ENCODE results near the gene CDH12. TPM values are rescaled to one million over a fixed set of nuclear protein-coding genes. Genes with fewer than 3 reads are reported as not detected.

Gene CDH12
- total RNA-seq, 1 donor from 2014 or later, result not detected

DNA sequence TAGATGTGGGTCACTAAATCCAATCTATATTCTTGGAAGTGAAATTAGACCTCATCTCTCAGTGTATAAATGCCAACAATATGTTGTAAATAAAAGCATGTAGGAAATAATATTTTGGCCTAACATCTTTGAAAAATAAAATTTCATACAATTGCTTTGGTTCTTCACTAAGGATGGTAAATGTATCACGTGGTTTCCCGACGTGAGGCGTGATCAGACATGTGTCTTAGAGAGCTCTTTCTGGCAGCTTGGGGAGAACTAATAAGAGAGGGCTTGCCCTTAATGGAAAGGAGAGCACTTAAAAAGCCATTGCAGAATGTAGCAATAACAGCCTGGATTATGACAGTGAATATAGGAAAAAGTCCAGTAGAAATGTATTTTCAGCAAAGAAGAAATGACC is 602.6 kb downstream of the CDH12 start:
- intact Hi-C loops (cut with DNase I), result no loop called here
- H3K36me3 ChIP-seq, result no peaks in the 10 kb centered on the region
- no peaks in the 10 kb centered on the region for H3K9me3 ChIP-seq
- no peak overlapping the region for H3K27ac ChIP-seq
- H3K4me3 ChIP-seq, result no peak overlapping the region
- TF ChIP-seq, protein P1, sequence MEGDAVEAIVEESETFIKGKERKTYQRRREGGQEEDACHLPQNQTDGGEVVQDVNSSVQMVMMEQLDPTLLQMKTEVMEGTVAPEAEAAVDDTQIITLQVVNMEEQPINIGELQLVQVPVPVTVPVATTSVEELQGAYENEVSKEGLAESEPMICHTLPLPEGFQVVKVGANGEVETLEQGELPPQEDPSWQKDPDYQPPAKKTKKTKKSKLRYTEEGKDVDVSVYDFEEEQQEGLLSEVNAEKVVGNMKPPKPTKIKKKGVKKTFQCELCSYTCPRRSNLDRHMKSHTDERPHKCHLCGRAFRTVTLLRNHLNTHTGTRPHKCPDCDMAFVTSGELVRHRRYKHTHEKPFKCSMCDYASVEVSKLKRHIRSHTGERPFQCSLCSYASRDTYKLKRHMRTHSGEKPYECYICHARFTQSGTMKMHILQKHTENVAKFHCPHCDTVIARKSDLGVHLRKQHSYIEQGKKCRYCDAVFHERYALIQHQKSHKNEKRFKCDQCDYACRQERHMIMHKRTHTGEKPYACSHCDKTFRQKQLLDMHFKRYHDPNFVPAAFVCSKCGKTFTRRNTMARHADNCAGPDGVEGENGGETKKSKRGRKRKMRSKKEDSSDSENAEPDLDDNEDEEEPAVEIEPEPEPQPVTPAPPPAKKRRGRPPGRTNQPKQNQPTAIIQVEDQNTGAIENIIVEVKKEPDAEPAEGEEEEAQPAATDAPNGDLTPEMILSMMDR (IDR thresholded peaks at IDR 0.05), result no peak
- TF ChIP-seq POLR2AphosphoS5 (IDR thresholded peaks at IDR 0.05; ENCODE audit: insufficient read depth in 1 of 2, low read depth in 1 of 2) (no peak), POLR2A (IDR thresholded peaks at IDR 0.05) (no peak)
- no peak for DNase-seq (ENCODE audit: extremely low spot score in 2 of 2)
- no peaks in the 10 kb centered on the region for H3K4me1 ChIP-seq
- no peaks in the 10 kb centered on the region for H3K27me3 ChIP-seq

- Histone ChIP-seq H3K9me3 (no peaks in the 10 kb centered on the region), H3K27me3 (no peaks in the 10 kb centered on the region), H3K4me1 (no peaks in the 10 kb centered on the region), H3K36me3 (no peaks in the 10 kb centered on the region), H3K4me3 (no peak overlapping the region), H3K27ac (no peak overlapping the region)
- DNase-seq (ENCODE audit: extremely low spot score in 2 of 2), result no peak
- TF ChIP-seq, protein P1 (IDR thresholded peaks at IDR 0.05), result no peak
- no peak for TF ChIP-seq POLR2A (IDR thresholded peaks at IDR 0.05)
- intact Hi-C loops (cut with DNase I), result no loop called here
Measured at GRCh38 chr5:22249209-22249729, 603.9 kb downstream of the CDH12 start.

DNA sequence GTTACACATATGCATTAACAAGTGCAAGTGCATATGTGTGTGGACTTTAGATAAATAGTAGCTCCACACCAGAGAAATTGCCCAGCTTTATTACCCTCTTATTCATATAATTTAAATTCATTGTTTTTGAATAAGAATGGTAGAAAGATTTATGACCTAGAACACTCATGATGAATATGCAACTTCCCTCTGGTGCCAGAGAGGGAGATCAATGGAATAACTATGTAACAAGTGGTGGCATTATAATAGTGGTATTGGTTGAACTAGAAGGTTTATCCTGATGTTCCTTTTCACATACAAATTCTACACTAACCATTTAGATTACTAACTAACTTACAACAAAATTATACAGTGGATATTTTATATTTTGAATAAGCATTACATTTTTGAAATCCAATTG is 607.4 kb downstream of the CDH12 start:
- TF ChIP-seq POLR2AphosphoS5 (IDR thresholded peaks at IDR 0.05; ENCODE audit: insufficient read depth in 1 of 2, low read depth in 1 of 2), result no peak
- TF ChIP-seq POLR2A (IDR thresholded peaks at IDR 0.05), result no peak
- TF ChIP-seq, protein P1 (IDR thresholded peaks at IDR 0.05), result no peak
- intact Hi-C loops (cut with DNase I), result no loop called here
- DNase-seq (ENCODE audit: extremely low spot score in 2 of 2), result no peak
- Histone ChIP-seq H3K27me3 (no peaks in the 10 kb centered on the region), H3K4me3 (no peak overlapping the region), H3K36me3 (no peaks in the 10 kb centered on the region), H3K4me1 (no peaks in the 10 kb centered on the region), H3K9me3 (no peaks in the 10 kb centered on the region), H3K27ac (no peak overlapping the region)

- TF ChIP-seq POLR2AphosphoS5 (IDR thresholded peaks at IDR 0.05; ENCODE audit: insufficient read depth in 1 of 2, low read depth in 1 of 2), result no peak
- TF ChIP-seq, protein P1 (IDR thresholded peaks at IDR 0.05), result no peak
- no peak for TF ChIP-seq POLR2A (IDR thresholded peaks at IDR 0.05)
Measured at GRCh38 chr5:22242532-22242931, 610.6 kb downstream of the CDH12 start.

GRCh38 chr5:22238047-22238446 is 615.1 kb downstream of the CDH12 start:
- Histone ChIP-seq H3K27me3 (no peaks in the 10 kb centered on the region), H3K36me3 (no peaks in the 10 kb centered on the region), H3K4me1 (no peaks in the 10 kb centered on the region), H3K27ac (no peak overlapping the region), H3K4me3 (no peak overlapping the region), H3K9me3 (no peaks in the 10 kb centered on the region)
- intact Hi-C loops (cut with DNase I), result no loop called here
- DNase-seq (ENCODE audit: extremely low spot score in 2 of 2), result no peak
- TF ChIP-seq POLR2A (IDR thresholded peaks at IDR 0.05) (no peak), POLR2AphosphoS5 (IDR thresholded peaks at IDR 0.05; ENCODE audit: insufficient read depth in 1 of 2, low read depth in 1 of 2) (no peak)
- TF ChIP-seq, protein P1 (IDR thresholded peaks at IDR 0.05), result no peak

More at GRCh38 chr5:22242532-22242931, 610.6 kb downstream of the CDH12 start:
- Histone ChIP-seq H3K27me3 (no peaks in the 10 kb centered on the region), H3K36me3 (no peaks in the 10 kb centered on the region), H3K9me3 (no peaks in the 10 kb centered on the region), H3K4me3 (no peak overlapping the region), H3K27ac (no peak overlapping the region), H3K4me1 (no peaks in the 10 kb centered on the region)
- intact Hi-C loops (cut with DNase I), result no loop called here
- DNase-seq (ENCODE audit: extremely low spot score in 2 of 2), result no peak

All from vagina (tissue), 2 donors.